Erythroblast (primary cell): ENCODE measurements around the gene PLCXD1.
"Not testable (repeated sequence)": the region's sequence is repeated elsewhere in the genome, so short reads cannot be mapped to it uniquely, and the experiment has no call there.

Experiments used
- DNase-seq, 2 experiments: peaks; one replicate each; lab custom pipeline; 2025; lab: John Stamatoyannopoulos, UW
- GATA1 ChIP-seq: IDR thresholded peaks from 2 replicates; pipeline ENCODE4 v1.6.1; 2011; ENCODE audit warnings: low read depth, mild to moderate bottlenecking, control low read depth, low read length, moderate library complexity
- POLR2A ChIP-seq: IDR thresholded peaks from 2 replicates; pipeline ENCODE4 v1.6.1; 2011; ENCODE audit warnings: mild to moderate bottlenecking, low read length

Gene PLCXD1

DNA sequence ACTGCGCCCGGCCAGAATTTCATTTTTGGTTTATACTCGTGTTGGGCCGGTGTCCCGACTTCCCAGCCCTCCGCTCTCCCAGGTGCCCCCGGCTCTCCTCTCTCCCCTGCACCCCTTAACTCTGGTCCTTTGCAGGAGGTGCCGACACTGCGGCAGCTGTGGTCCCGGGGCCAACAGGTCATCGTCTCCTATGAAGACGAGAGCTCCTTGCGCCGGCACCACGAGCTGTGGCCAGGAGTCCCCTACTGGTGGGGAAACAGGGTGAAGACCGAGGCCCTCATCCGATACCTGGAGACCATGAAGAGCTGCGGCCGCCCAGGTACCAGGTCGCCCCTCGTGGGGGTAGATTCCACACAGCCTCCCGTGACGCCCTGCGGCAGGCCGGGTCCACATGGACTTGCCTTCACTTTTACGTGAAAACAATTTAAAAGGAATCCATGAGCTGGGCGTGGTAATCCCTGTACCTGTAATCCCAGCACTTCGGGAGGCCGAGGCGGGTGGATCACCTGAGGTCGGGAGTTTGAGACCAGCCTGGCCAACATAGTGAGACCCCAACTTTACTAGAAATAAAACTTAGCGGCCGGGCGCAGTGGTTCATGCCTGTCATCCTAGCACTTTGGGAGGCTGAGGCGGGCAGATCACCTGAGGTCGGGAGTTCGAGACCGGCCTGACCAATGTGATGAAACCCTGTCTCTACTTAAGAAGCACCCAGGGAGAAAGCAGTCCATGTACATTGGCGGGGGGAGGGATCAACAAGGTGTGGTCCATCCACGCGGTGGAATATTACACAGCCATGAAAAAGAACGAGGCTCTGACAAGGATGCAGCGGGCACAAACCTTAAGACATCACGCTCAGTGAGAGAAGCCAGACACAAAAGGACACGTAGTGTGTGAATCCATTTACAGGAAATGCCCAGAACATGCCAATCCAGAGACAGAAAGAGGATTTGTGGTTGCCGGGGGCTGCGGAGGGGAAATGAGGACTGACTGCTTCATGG lies 12.0 kb downstream of the PLCXD1 start:
- TF ChIP-seq POLR2A (no peak), GATA1 (no peak)
- no peak for DNase-seq

DNA sequence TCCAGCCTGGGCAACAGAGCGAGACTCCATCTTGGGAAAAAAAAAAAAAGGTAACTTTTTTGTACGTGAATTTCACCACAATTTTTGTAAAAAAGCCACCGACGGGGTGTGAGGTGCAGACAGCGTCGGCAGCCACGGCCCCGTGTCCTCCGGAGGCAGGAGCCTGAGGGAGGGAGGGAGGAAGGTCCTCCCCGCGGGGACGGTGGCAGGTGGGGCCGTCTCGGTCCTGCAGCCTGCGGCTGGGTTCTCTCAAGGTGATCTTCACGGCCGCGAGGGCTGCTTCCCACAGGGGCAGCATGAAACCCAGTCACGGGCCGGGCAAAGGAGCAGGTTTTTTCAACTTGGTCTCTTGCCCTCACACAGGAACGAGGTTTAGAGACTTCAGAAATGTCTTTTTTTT lies 14.0 kb downstream of the PLCXD1 start:
- TF ChIP-seq POLR2A (no peak), GATA1 (no peak)
- DNase-seq: no peak

DNA sequence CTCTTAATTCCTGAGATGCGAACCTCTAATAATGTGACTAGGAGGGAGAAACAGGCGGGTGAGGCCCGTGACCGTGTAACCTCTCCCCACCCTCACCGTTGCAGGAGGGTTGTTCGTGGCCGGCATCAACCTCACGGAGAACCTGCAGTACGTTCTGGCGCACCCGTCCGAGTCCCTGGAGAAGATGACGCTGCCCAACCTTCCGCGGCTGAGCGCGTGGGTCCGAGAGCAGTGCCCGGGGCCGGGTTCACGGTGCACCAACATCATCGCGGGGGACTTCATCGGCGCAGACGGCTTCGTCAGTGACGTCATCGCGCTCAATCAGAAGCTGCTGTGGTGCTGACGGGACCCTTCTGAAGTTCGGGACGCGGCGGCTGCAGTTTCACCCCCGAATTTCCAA lies 17.8 kb downstream of the PLCXD1 start:
- no peak for TF ChIP-seq POLR2A
- no peak for TF ChIP-seq GATA1
- no peak for DNase-seq

DNA sequence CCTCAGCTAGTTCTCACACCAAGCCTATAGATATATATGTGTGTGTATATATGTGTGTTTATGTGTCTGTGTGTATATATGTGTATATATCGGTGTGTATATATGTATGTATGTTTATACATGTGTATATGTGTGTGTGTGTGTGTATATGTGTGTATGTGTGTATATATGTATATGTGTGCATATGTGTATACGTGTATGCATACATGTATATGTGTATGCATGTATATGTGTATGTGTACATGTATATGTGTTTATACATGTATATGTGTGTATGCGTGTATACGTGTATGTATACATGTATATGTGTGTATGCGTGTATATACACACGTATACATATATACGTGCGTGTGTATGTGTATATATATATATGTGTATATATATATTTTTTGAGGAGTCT lies 19.2 kb downstream of the PLCXD1 start:
- no peak for TF ChIP-seq POLR2A
- no peak for TF ChIP-seq GATA1
- DNase-seq: no peak

DNA sequence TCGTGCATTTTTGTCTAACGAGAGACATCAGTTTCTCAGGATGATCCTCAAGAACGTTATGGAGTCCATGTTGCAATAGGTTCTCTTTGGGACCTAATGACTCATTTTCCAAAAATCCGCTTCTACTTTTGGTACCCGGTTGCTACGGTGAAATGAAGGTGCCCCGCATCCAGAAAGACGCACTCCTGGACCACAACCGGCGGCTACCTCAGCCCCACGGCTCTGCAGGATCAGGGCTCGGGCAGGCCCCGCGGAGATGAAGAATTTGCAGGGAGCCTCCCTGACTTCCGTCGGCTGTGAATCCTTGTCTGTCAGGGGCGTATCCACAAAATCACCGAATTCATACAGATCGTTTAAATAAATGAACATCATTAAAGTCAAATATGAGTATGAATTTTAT lies 21.8 kb downstream of the PLCXD1 start:
- no peak for DNase-seq
- TF ChIP-seq GATA1 (no peak), POLR2A (no peak)

DNA sequence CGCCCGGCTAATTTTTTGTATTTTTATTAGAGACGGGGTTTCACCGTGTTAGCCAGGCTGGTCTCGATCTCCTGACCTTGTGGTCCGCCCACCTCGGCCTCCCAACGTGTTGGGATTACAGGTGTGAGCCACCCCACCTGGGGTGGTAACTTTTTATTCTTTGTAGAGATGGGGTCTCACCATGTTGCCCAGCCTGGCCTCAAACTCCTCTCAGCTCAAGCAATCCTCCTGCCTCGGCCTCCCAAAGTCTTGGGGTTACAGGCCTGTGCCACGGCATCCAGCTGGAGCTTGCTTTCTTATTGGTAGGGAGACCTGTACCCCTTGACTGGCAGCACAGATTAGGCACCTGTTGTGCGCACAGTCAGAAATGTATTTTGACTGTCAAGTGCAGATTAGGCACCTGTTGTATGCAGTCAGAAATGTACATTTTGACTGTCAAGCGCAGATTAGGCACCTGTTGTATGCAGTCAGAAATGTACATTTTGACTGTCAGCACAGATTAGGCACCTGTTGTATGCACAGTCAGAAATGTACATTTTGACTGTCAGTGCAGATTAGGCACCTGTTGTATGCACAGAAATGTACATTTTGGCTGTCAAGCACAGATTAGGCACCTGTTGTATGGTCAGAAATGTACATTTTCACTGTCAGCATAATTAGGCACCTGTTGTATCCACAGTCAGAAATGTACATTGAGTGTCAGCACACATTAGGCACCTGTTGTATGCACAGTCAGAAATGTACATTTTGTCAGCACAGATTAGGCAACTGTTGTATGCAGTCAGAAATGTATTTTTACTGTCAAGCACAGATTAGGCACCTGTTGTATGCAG lies 24.8 kb downstream of the PLCXD1 start:
- DNase-seq: not testable (repeated sequence)

DNA sequence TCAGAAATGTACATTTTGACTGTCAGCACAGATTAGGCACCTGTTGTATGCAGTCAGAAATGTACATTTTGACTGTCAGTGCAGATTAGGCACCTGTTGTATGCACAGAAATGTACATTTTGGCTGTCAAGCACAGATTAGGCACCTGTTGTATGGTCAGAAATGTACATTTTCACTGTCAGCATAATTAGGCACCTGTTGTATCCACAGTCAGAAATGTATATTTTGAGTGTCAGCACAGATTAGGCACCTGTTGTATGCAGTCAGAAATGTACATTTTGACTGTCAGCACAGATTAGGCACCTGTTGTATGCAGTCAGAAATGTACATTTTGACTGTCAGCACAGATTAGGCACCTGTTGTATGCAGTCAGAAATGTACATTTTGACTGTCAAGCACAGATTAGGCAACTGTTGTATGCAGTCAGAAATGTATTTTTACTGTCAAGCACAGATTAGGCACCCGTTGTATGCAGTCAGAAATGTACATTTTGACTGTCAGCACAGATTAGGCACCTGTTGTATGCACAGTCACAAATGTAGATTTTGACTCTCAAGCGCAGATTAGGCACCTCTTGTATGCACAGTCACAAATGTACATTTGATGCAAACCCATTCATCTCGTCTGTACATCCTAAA lies 25.6 kb downstream of the PLCXD1 start:
- not testable (repeated sequence) for DNase-seq

DNA sequence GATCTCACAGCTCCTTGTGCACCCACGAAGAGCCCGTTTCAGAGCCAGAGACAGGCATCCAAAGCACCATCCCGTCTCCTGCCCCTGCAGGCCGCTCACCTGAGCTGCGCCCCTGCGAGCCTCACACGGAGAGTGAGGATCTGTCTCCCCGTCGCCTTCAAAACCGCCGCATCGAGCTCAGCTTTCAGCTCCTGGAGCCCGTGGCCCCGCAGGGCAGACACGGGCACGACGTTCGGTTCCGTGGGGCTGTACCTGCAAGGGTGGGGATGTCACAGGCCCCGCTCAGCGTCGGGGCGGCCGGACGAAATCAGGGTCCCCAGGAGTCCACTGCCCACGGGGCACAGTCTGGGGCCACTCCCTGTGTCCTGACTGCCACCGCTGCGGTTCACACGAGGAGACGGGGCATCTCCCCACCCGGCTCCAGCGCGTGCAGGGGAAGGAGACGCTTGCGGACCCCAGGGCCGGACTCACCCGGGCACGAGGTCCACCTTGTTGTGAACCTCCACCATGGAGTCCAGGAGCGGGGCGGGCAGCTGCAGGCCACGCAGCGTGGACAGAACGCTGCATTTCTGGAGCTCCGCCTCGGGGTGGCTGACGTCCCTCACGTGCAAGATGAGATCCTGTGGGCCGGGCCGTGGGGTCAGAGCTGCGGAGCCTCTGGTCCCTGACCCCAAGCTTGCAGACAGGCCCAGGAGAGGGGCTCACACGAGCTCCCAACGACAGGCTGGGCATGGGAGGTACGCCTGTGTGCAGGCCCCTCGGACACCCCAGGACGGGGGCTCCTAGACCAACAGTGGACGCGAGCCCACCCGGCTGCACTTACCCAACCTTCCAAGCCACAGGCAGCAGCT lies 26.3 kb downstream of the PLCXD1 start:
- no peak for DNase-seq
- TF ChIP-seq POLR2A: no peak
- no peak for TF ChIP-seq GATA1

DNA sequence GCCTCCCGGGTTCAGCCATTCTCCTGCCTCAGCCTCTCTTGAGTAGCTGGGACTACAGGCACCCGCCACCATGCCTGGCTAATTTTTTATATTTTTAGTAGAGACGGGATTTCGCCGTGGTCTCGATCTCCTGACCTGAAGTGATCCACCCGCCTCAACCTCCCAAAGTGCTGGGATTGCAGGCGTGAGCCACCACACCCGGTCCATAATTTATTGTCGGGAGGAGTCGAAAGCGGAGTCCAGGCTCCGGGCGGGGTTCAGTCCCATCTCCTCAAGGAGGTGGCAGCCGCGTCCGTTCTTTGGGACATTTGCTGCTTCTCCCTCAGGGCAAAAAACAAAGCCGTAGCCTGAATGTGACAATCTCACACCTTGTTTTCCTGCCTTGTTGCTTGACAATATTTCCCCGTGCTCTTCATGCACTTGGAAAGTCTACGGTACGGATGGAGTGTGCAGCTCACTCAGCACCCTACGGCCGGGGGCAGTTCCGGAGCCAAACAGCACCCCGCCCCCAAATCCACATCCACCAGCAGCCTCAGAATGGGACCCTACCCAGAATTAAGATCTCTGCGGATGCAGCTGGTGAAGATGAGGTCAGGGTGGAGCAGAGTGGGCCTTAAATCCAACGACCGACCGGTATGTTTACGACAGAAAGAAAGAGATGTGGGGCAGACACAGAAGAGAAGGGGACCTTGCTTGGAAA lies 27.8 kb downstream of the PLCXD1 start:
- no peak for TF ChIP-seq POLR2A
- TF ChIP-seq GATA1: no peak
- no peak for DNase-seq

DNA sequence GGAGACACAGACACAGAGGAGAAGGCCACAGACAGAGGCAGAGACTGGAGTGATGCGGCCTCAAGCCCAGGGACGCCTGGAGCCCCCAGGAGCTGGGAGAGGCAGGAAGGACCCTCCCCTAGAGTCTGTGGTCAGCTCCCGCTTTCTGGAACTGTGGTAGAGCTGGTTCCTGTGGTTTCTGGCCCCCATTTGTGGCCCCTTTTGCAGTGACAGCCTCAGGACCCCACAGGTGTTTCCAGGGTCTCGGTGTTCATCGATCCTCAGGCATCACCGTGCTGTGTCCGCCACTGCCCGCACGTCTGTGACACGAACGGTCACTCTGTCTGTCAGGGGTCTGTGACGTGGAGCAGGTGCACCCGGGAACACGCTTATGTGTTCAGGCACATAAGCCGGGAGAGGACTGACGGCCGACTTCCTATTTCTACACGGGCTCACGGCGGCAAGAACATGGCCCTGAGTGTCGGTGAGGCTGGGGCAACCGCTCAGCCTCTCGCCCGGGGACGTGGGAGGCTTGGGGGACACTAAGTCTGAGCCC lies 29.5 kb downstream of the PLCXD1 start:
- no peak for DNase-seq

DNA sequence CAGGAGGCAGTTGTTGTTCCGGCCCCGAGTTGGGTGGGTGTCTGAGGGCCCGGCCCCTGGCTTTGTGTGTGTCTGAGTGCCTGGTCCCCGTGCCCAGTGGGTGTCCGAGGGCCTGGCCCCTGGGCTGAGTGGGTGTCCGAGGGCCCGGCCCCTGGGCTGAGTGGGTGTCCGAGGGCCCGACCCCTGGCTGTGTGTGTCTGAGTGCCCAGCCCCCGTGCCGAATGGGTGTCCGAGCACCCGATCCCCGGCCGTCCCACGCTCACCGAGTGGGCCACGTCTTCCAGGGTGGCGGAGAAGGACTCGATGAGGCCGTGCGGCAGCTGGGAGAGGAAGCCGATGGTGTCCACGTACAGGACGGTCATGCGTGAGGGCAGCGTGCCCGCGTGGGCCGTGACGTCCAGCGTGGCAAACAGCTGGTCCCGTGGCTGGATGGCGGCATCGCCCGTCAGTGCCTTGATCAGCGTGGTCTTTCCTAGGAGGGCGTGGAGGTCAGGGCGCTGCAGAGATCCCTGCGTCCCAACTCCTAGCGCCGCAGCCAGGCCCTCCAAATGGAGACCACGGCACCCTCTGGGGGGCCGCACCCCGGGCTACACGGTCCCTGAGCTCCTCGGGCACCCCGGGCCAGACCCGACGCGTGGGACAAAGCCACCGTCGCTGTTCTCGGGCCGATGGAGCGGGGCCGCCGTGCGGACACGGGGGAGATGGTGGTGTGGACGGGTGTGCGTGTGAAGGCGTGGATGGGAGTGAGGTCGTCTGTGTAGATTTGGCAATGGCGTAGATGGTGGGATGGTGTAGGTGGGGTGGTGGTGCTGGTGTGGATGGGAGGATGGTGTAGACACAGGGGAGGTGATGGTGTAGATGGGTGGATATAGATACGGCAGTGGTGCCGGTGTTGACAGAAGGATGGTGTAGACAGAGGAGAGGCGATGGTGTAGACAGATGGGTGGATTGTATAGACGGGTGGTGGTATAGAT lies 30.3 kb downstream of the PLCXD1 start:
- DNase-seq: no peak

More for the DNA sequence above, 29.5 kb downstream of the PLCXD1 start:
- no peak for TF ChIP-seq POLR2A
- TF ChIP-seq GATA1: no peak

More for the DNA sequence above, 30.3 kb downstream of the PLCXD1 start:
- no peak for TF ChIP-seq GATA1
- TF ChIP-seq POLR2A: no peak
